Calu3 (cell line): ENCODE measurements around the gene NPFFR2. TPM values are rescaled to one million over a fixed set of nuclear protein-coding genes. Genes with fewer than 3 reads are reported as not detected.

Experiments
- BruUV-seq: library from RNA; stranded (reverse); fragments of 400-500 nt; replicated peaks from 2 replicates; lab custom pipeline; 2021; lab: Mats Ljungman, UMichigan
- CTCF ChIA-PET: fragments of 300-600 bp; sonication (Branson Sonifier 250); formaldehyde crosslinking; loops from one replicate; lab custom pipeline; 2022; ENCODE audit warnings: antibody characterized with exemption; lab: Charles Lee
- DNase-seq: peaks from one replicate; pipeline ENCODE4 v3.0.0; 2022
- H3K27ac Mint-ChIP-seq: one replicate; pipeline ENCODE4 v1.8.0; 2022; ENCODE audit warnings: mixed read lengths; ENCODE audit not compliant: unreplicated experiment
- H3K27me3 Mint-ChIP-seq: one replicate; pipeline ENCODE4 v1.8.0; 2022; ENCODE audit warnings: mixed read lengths; ENCODE audit not compliant: unreplicated experiment
- H3K36me3 Mint-ChIP-seq: one replicate; pipeline ENCODE4 v1.8.0; 2022; ENCODE audit warnings: mild to moderate bottlenecking, moderate library complexity, mixed read lengths; ENCODE audit not compliant: insufficient read depth, unreplicated experiment
- H3K4me1 Mint-ChIP-seq: one replicate; pipeline ENCODE4 v1.8.0; 2022; ENCODE audit warnings: mild to moderate bottlenecking, low read depth, mixed read lengths; ENCODE audit not compliant: unreplicated experiment
- H3K4me3 Mint-ChIP-seq: one replicate; pipeline ENCODE4 v1.8.0; 2022; ENCODE audit warnings: mild to moderate bottlenecking, low read depth, moderate library complexity, mixed read lengths; ENCODE audit not compliant: unreplicated experiment
- H3K9me3 Mint-ChIP-seq: one replicate; pipeline ENCODE4 v1.8.0; 2022; ENCODE audit warnings: low read depth, mixed read lengths; ENCODE audit not compliant: unreplicated experiment
- intact Hi-C: fragments of 100-400 bp; cut with micrococcal nuclease; formaldehyde crosslinking; loops from one replicate; pipeline ENCODE4 v1.10.0; 2022; ENCODE audit not compliant: unreplicated experiment
- total RNA-seq: library from RNA; stranded (reverse); gene quantifications from 2 replicates; pipeline ENCODE4 v1.2.3, GENCODE V29; 2022
- TF ChIP-seq, protein P1 (sequence below): fragments of 200-600 bp; IDR thresholded peaks from one replicate; pipeline ENCODE4 v1.8.0; 2022; ENCODE audit warnings: antibody characterized with exemption; ENCODE audit not compliant: unreplicated experiment

NPFFR2 gene
- total RNA-seq, 1 experiment from 2014 or later, result 0.78 TPM

DNA sequence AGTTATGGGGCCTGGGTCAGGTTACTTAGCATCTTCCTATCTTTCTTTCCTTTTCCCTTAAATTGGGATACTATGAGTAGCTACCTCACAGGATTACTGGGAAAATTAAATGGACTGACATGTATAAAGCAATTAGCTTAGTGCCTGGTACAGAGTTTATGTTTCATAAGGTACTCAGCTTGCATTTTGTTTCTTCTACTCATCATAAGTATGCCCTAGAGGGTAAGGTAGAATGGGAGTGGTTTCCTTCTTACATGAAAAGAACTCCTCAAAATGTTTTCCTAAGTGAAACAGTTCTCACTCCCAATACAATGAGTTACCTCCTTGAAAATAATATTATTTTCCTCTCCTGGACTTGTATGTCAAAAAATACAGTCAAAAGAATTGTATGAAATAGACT, 75.7 kb downstream of the NPFFR2 start:
- BruUV-seq, result no TSS peak
- Mint-ChIP-seq H3K27me3 (no peaks in the 10 kb centered on the region), H3K9me3 (no peaks in the 10 kb centered on the region), H3K4me1 (peaks cover 11% of the 10 kb centered on the region), H3K4me3 (no peak overlapping the region), H3K36me3 (peaks cover 4% of the 10 kb centered on the region), H3K27ac (no peak overlapping the region)
- TF ChIP-seq, protein P1, sequence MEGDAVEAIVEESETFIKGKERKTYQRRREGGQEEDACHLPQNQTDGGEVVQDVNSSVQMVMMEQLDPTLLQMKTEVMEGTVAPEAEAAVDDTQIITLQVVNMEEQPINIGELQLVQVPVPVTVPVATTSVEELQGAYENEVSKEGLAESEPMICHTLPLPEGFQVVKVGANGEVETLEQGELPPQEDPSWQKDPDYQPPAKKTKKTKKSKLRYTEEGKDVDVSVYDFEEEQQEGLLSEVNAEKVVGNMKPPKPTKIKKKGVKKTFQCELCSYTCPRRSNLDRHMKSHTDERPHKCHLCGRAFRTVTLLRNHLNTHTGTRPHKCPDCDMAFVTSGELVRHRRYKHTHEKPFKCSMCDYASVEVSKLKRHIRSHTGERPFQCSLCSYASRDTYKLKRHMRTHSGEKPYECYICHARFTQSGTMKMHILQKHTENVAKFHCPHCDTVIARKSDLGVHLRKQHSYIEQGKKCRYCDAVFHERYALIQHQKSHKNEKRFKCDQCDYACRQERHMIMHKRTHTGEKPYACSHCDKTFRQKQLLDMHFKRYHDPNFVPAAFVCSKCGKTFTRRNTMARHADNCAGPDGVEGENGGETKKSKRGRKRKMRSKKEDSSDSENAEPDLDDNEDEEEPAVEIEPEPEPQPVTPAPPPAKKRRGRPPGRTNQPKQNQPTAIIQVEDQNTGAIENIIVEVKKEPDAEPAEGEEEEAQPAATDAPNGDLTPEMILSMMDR, result no peak
- DNase-seq, result no peak
- CTCF ChIA-PET, result no interaction called here
- intact Hi-C loops, result no loop called here

DNA sequence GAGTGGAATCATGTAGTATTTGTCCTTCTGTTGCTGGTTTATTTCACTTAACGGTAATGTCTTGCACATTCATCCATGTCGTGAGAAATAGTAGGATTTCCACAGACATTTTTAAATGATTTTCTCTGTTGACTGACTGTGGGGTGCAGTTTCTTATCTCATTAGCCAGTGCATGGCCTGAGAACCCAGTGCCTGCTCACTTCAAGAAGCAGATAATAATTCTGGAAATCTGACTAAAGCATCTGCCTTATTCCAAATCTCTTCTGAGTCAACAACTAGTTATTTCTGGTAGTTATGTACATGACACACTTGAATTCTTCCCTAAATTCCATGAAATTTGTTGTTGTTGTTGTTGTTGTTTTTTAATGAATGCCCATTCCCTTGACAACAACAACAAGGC, 77.6 kb downstream of the NPFFR2 start:
- Mint-ChIP-seq H3K4me1 (peaks cover 20% of the 10 kb centered on the region), H3K27ac (no peak overlapping the region), H3K36me3 (peaks cover 7% of the 10 kb centered on the region), H3K27me3 (no peaks in the 10 kb centered on the region), H3K4me3 (no peak overlapping the region), H3K9me3 (no peaks in the 10 kb centered on the region)
- TF ChIP-seq, protein P1, result no peak
- BruUV-seq, result no TSS peak
- no peak for DNase-seq
- CTCF ChIA-PET, result no interaction called here
- intact Hi-C loops, result no loop called here

DNA sequence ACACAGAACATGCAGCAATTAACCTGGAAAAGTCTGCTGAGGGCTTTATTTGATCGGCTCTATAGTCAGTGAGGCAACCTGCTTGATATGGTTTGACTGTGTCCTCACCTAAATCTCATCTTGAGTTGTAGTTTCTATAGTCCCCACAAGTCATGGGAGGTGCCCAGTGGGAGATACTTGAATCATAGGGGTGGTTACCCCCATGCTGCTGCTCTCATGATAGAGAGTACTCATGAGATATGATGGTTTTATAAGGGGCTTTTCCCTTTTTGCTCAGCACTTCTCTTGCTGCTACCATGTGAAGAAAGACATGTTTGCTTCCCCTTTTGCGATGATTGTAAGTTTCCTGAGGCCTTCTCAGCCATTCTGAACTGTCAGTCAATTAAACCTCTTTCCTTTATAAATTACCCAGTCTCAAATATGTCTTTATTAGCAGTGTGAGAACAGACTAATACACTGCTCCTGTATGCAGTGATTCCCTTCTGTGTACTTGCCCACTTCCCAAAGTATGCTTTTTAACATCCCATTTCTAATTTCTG, 78.2 kb downstream of the NPFFR2 start:
- TF ChIP-seq, protein P1, result no peak
- no peak overlapping the region for H3K4me3 Mint-ChIP-seq
- peaks cover 20% of the 10 kb centered on the region for H3K4me1 Mint-ChIP-seq
- CTCF ChIA-PET, result no interaction called here
- H3K27me3 Mint-ChIP-seq, result no peaks in the 10 kb centered on the region
- H3K36me3 Mint-ChIP-seq, result peaks cover 7% of the 10 kb centered on the region
- no peaks in the 10 kb centered on the region for H3K9me3 Mint-ChIP-seq
- peak overlapping the region; percentile 52 for H3K27ac Mint-ChIP-seq
- no TSS peak for BruUV-seq
- intact Hi-C loops, result loop anchor here (10.0 kb wide), 1 partner anchor 135 kb away; no protein-coding TSS in a partner anchor
- no peak for DNase-seq

DNA sequence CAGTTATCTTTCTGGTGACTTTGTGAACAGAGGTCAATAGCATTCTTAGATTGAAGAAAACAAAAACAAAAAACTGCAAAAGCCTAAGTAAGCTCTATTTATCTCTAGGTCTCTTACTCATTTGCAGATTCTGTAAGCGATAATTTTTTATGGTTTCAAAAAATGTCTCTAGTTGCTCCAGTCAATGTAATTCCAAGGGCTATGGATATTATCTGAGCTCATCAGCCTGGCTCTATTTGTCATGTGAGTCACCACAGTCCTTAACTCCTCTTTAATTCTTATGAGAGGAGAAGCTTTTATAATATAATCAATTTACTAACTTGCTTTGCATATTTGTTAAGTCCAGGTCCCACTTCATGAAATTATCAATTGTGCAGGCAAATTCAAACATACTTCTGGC, 79.1 kb downstream of the NPFFR2 start:
- BruUV-seq, result no TSS peak
- DNase-seq, result no peak
- intact Hi-C loops, result loop anchor here (10.0 kb wide), 1 partner anchor 136 kb away; no protein-coding TSS in a partner anchor
- no peak overlapping the region for H3K4me3 Mint-ChIP-seq
- CTCF ChIA-PET, result interaction anchor here (0.9 kb wide), 1 partner anchor 958 kb away, joined by 3 read pairs; no protein-coding TSS in a partner anchor
- H3K27ac Mint-ChIP-seq, result no peak overlapping the region
- H3K27me3 Mint-ChIP-seq, result no peaks in the 10 kb centered on the region
- H3K4me1 Mint-ChIP-seq, result peaks cover 20% of the 10 kb centered on the region
- H3K9me3 Mint-ChIP-seq, result no peaks in the 10 kb centered on the region
- TF ChIP-seq, protein P1, result no peak
- peaks cover 7% of the 10 kb centered on the region for H3K36me3 Mint-ChIP-seq
